Measurements from ENCODE around the gene GNAO1.

Gene GNAO1

GRCh38 chr16:56315955-56316354 is 124.7 kb downstream of the GNAO1 start:
- no peak for DNase-seq

- no peak for DNase-seq
These were observed 125.3 kb downstream of the GNAO1 start for GRCh38 chr16:56316545-56316944.

- peak; percentile 70 for DNase-seq
These were observed 126.9 kb downstream of the GNAO1 start for GRCh38 chr16:56317998-56318826.

- DNase-seq: no peak
These were observed 127.5 kb downstream of the GNAO1 start for GRCh38 chr16:56318827-56319140.

- no peak for DNase-seq
These were observed 128.1 kb downstream of the GNAO1 start for GRCh38 chr16:56319376-56319775.

- no peak for DNase-seq
These were observed 128.8 kb downstream of the GNAO1 start for GRCh38 chr16:56320056-56320455.

GRCh38 chr16:56320811-56321558 is 129.7 kb downstream of the GNAO1 start:
- no peak for DNase-seq

GRCh38 chr16:56321571-56321970 is 130.3 kb downstream of the GNAO1 start:
- no peak for DNase-seq

- DNase-seq: no peak
These were observed 133.1 kb downstream of the GNAO1 start for GRCh38 chr16:56324406-56324805.

- DNase-seq: no peak
These were observed 134.7 kb downstream of the GNAO1 start for GRCh38 chr16:56325956-56326355.

- DNase-seq: no peak
These were observed 136.0 kb downstream of the GNAO1 start for GRCh38 chr16:56327071-56327928.

GRCh38 chr16:56327929-56328258 is 136.6 kb downstream of the GNAO1 start:
- DNase-seq: no peak

GRCh38 chr16:56328276-56329022 is 137.2 kb downstream of the GNAO1 start:
- DNase-seq: no peak

- DNase-seq: no peak
These were observed 138.6 kb downstream of the GNAO1 start for GRCh38 chr16:56329887-56330286.

GRCh38 chr16:56330476-56330875 is 139.2 kb downstream of the GNAO1 start:
- no peak for DNase-seq

- no peak for DNase-seq
These were observed 140.1 kb downstream of the GNAO1 start for GRCh38 chr16:56331399-56331798.

- DNase-seq: no peak
These were observed 140.6 kb downstream of the GNAO1 start for GRCh38 chr16:56331915-56332314.

GRCh38 chr16:56332464-56333079 is 141.3 kb downstream of the GNAO1 start:
- no peak for DNase-seq

GRCh38 chr16:56334761-56335160 is 143.5 kb downstream of the GNAO1 start:
- no peak for DNase-seq

- DNase-seq: no peak
These were observed 144.9 kb downstream of the GNAO1 start for GRCh38 chr16:56336071-56336688.

GRCh38 chr16:56336711-56337110 is 145.4 kb downstream of the GNAO1 start:
- DNase-seq: no peak
